Thyroid gland (tissue), 4 donors: ENCODE results near the gene CNDP1. TPM values are rescaled to one million over a fixed set of nuclear protein-coding genes. Genes with fewer than 3 reads are reported as not detected.

ENCODE experiments used
- DNase-seq, 2 donors: peaks; one replicate each; pipeline ENCODE4 v3.0.0-alpha.2; 2019
- H3K27ac ChIP-seq, 3 donors: fragments of 200-600 bp; sonication (generic); 1 replicate in 2 of 3; 2 replicates in 1 of 3; pipeline ENCODE4 v1.5.1; 2016 to 2019; ENCODE audit warnings: mild to moderate bottlenecking in 1 of 3, moderate library complexity in 1 of 3
- H3K27me3 ChIP-seq: fragments of 200-600 bp; sonication (generic); one replicate; pipeline ENCODE4 v1.5.1; 2019
- H3K36me3 ChIP-seq, 2 donors: fragments of 200-600 bp; sonication (generic); one replicate each; pipeline ENCODE4 v1.5.1; 2016 to 2019
- H3K4me1 ChIP-seq, 2 donors: fragments of 200-600 bp; sonication (generic); one replicate each; pipeline ENCODE4 v1.5.1; 2017 to 2019
- H3K4me3 ChIP-seq, 3 donors: fragments of 200-600 bp; sonication (generic); replicated peaks in 1 of 3; 1 replicate in 2 of 3; 2 replicates in 1 of 3; pipeline ENCODE4 v1.5.1; 2016; ENCODE audit warnings: mild to moderate bottlenecking in 1 of 3
- H3K9me3 ChIP-seq: fragments of 200-600 bp; sonication (generic); one replicate; pipeline ENCODE4 v1.5.1; 2017
- POLR2A ChIP-seq, 2 donors: fragments of 450-650 bp; IDR thresholded peaks; one replicate each; pipeline ENCODE4 v1.6.1; 2017; ENCODE audit warnings: antibody characterized with exemption in 2 of 2, mild to moderate bottlenecking in 2 of 2, moderate library complexity in 1 of 2
- WGBS, 2 donors: methylation state at CpG; one replicate each; pipeline ENCODE4 v1.1.5; 2017; 5-methylcytosine and 5-hydroxymethylcytosine counted together
- intact Hi-C: fragments of 100-400 bp; cut with DNase I; formaldehyde crosslinking; loops from one replicate; pipeline ENCODE4 v1.15.1; 2023
- total RNA-seq, 4 donors: library from RNA; depleted of rRNA; stranded (reverse); fragments of >200 nt; gene quantifications; one replicate each; pipeline ENCODE4 v1.2.3, GENCODE V29; 2016
- TF ChIP-seq, protein P1 (sequence below), 6 experiments: fragments of 200-600 bp in 3 of 6; fragments of 450-650 bp in 3 of 6; sonication (generic) in 3 of 6; IDR thresholded peaks; one replicate each; pipeline ENCODE4 v1.5.1; 2016 to 2019; ENCODE audit warnings: antibody characterized with exemption in 6 of 6, mild to moderate bottlenecking in 2 of 6, inconsistent platforms in 1 of 6, moderate library complexity in 1 of 6

The CNDP1 gene
- total RNA-seq, 4 donors from 2014 or later, result 0.25 to 1.0 TPM; not detected in 2

- no peaks in the 10 kb centered on the region for H3K36me3 ChIP-seq
- no peaks in the 10 kb centered on the region for H3K27me3 ChIP-seq
- intact Hi-C loops, result no loop called here
- H3K27ac ChIP-seq, result no peak overlapping the region
- WGBS, 2 donors, result 90 to 95% methylated on average over 3 of the region's 3 CpGs
- H3K4me1 ChIP-seq, result peaks cover 0 to 4% of the 10 kb centered on the region in 2 donors
- no peak for DNase-seq
- TF ChIP-seq, protein P1, sequence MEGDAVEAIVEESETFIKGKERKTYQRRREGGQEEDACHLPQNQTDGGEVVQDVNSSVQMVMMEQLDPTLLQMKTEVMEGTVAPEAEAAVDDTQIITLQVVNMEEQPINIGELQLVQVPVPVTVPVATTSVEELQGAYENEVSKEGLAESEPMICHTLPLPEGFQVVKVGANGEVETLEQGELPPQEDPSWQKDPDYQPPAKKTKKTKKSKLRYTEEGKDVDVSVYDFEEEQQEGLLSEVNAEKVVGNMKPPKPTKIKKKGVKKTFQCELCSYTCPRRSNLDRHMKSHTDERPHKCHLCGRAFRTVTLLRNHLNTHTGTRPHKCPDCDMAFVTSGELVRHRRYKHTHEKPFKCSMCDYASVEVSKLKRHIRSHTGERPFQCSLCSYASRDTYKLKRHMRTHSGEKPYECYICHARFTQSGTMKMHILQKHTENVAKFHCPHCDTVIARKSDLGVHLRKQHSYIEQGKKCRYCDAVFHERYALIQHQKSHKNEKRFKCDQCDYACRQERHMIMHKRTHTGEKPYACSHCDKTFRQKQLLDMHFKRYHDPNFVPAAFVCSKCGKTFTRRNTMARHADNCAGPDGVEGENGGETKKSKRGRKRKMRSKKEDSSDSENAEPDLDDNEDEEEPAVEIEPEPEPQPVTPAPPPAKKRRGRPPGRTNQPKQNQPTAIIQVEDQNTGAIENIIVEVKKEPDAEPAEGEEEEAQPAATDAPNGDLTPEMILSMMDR (IDR thresholded peaks at IDR 0.05), result no peak
- no peak for TF ChIP-seq POLR2A (IDR thresholded peaks at IDR 0.05)
- no peaks in the 10 kb centered on the region for H3K9me3 ChIP-seq
- H3K4me3 ChIP-seq, result no peak overlapping the region
These were observed 75.2 kb downstream of the CNDP1 start for GRCh38 chr18:74609535-74609934.

DNA sequence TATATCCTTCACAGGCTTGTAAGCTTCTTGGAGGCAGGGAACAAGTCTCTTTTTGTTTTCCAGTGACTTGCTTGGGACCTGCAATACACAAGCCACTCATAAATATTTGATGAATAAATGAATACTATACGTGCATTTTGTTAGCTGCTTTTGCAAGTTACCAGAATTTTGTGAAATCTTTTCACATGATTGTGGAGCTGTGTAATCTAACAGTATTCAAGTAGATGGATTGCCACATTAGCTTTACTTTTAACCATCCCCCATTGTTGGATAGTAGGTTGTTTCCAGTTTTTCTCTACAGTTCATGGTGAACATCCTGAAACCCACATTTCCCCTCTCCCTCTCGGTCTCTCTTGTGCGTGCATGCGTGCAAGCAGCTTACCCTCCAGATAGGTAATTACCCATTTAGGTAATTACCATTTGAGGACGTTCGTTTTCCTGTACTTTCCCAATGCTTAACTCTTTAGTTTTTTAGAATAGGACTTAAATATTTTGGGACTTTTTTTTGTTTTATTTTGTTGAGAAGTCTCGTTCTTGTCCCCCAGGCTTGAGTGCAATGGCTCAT, 75.8 kb downstream of the CNDP1 start:
- Histone ChIP-seq H3K9me3 (no peaks in the 10 kb centered on the region), H3K36me3 (no peaks in the 10 kb centered on the region), H3K27ac (no peak overlapping the region), H3K4me3 (no peak overlapping the region), H3K4me1 (peaks cover 0 to 4% of the 10 kb centered on the region in 2 donors), H3K27me3 (no peaks in the 10 kb centered on the region)
- no peak for TF ChIP-seq POLR2A (IDR thresholded peaks at IDR 0.05)
- TF ChIP-seq, protein P1 (IDR thresholded peaks at IDR 0.05), result no peak
- WGBS, 2 donors, result 94 to 95% methylated on average over 7 of the region's 7 CpGs
- no peak for DNase-seq
- intact Hi-C loops, result no loop called here

DNA sequence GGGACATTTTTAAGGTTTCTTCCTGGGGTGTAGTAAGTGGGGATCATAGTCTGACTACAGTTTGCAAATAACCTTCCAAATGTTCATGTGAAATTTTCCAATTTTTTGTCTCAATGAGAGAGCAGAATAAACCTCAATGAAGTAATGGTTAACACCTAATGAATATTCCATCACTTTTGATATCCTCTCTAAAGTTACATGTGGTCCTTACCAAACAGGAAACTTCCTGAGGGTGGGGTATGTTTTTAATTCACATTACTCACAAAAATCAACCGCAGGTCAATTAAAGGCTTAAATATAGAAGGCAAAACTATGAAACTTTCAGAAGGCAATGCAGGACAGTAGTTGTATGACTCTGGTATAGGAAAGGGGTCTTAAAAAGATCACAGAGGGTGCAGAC, 76.6 kb downstream of the CNDP1 start:
- H3K9me3 ChIP-seq, result no peaks in the 10 kb centered on the region
- H3K27me3 ChIP-seq, result no peaks in the 10 kb centered on the region
- H3K4me1 ChIP-seq, result peaks cover 0 to 4% of the 10 kb centered on the region in 2 donors
- TF ChIP-seq, protein P1 (IDR thresholded peaks at IDR 0.05), result no peak
- no peak for TF ChIP-seq POLR2A (IDR thresholded peaks at IDR 0.05)
- H3K36me3 ChIP-seq, result no peaks in the 10 kb centered on the region
- WGBS, 2 donors, result 75 to 79% methylated on average over 1 of the region's 1 CpG
- no peak for DNase-seq
- intact Hi-C loops, result no loop called here
- H3K27ac ChIP-seq, result no peak overlapping the region
- H3K4me3 ChIP-seq, result no peak overlapping the region

GRCh38 chr18:74611765-74612164, 77.5 kb downstream of the CNDP1 start:
- intact Hi-C loops, result no loop called here
- no peak for DNase-seq
- Histone ChIP-seq H3K9me3 (no peaks in the 10 kb centered on the region), H3K36me3 (no peaks in the 10 kb centered on the region), H3K4me1 (peaks cover 0 to 4% of the 10 kb centered on the region in 2 donors), H3K27ac (no peak overlapping the region), H3K4me3 (no peak overlapping the region), H3K27me3 (no peaks in the 10 kb centered on the region)
- no peak for TF ChIP-seq POLR2A (IDR thresholded peaks at IDR 0.05)
- TF ChIP-seq, protein P1 (IDR thresholded peaks at IDR 0.05), result no peak
- 79 to 92% methylated on average over 4 of the region's 4 CpGs for WGBS, 2 donors

DNA sequence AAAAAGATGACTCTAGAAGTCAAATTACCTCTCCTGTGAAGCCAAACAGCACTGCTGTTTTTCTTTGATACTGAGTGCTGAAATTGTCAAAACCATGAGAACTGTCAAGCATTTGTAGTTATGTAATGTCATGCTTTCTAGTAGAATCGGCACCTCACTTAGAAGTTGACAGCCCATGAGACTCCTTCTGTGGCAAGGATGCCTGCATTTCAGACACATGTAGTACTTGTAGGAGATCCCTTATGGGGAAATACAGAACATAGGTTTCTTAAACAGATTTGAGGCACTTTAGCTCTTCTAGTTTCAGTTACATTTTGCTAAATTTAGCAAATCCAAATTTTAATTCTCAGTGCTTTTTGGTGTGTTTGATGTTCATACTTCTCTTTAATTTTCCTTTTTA, 79.1 kb downstream of the CNDP1 start:
- TF ChIP-seq POLR2A (IDR thresholded peaks at IDR 0.05), result no peak
- TF ChIP-seq, protein P1 (IDR thresholded peaks at IDR 0.05), result no peak
- Histone ChIP-seq H3K4me1 (peaks cover 0 to 4% of the 10 kb centered on the region in 2 donors), H3K27me3 (no peaks in the 10 kb centered on the region), H3K27ac (no peak overlapping the region), H3K36me3 (no peaks in the 10 kb centered on the region), H3K9me3 (no peaks in the 10 kb centered on the region), H3K4me3 (no peak overlapping the region)
- 24 to 28% methylated on average over 1 of the region's 1 CpG for WGBS, 2 donors
- DNase-seq, result no peak
- intact Hi-C loops, result no loop called here
